Measurements from ENCODE around the gene RXRG.

- TF ChIP-seq POLR2A (IDR thresholded peaks at IDR 0.05; ENCODE audit: low read depth, low read length) (no peak), POLR2AphosphoS5 (IDR thresholded peaks at IDR 0.05; ENCODE audit: low read depth, low read length) (no peak), TAF1 (IDR thresholded peaks at IDR 0.05; ENCODE audit: low read depth, low read length) (no peak), SPI1 (IDR thresholded peaks at IDR 0.05; ENCODE audit: low read depth, low read length) (no peak), PAX5 (IDR thresholded peaks at IDR 0.05; ENCODE audit: insufficient read depth, low read length, severe bottlenecking) (no peak)
Observed at GRCh38 chr1:165418195-165418594, 26.7 kb downstream of the RXRG start.
